NOMO-1 (cell line): ENCODE data around the gene MAPKAPK5.
"Not testable (repeated sequence)": the region's sequence is repeated elsewhere in the genome, so short reads cannot be mapped to it uniquely, and the experiment has no call there.

ENCODE experiments used
- DNase-seq, 2 experiments: peaks; one replicate each; lab custom pipeline; 2025; ENCODE audit not compliant: unreplicated experiment in 2 of 2; lab: John Stamatoyannopoulos, UW

Gene MAPKAPK5

GRCh38 chr12:111881716-111882115 lies 39.7 kb downstream of the MAPKAPK5 start:
- DNase-seq, result no peak

GRCh38 chr12:111886662-111887545 lies 44.9 kb downstream of the MAPKAPK5 start:
- DNase-seq, result peak in 1 of 2 experiments; percentile 17

- peak; percentile 17 for DNase-seq
Observed at GRCh38 chr12:111887926-111888745, 46.1 kb downstream of the MAPKAPK5 start.

GRCh38 chr12:111893287-111893686 lies 51.3 kb downstream of the MAPKAPK5 start:
- DNase-seq, result no peak

- DNase-seq, result no peak
Observed at GRCh38 chr12:111894556-111894955, 52.5 kb downstream of the MAPKAPK5 start.

GRCh38 chr12:111901182-111901581 lies 59.2 kb downstream of the MAPKAPK5 start:
- no peak for DNase-seq

- DNase-seq, result no peak
Observed at GRCh38 chr12:111904446-111904975, 62.5 kb downstream of the MAPKAPK5 start.

GRCh38 chr12:111905502-111905901 lies 63.5 kb downstream of the MAPKAPK5 start:
- DNase-seq, result no peak

GRCh38 chr12:111907740-111908139 lies 65.7 kb downstream of the MAPKAPK5 start:
- DNase-seq, result no peak

GRCh38 chr12:111925171-111925570 lies 83.1 kb downstream of the MAPKAPK5 start:
- DNase-seq, result no peak

- DNase-seq, result no peak
Observed at GRCh38 chr12:111926631-111927030, 84.6 kb downstream of the MAPKAPK5 start.

- DNase-seq, result no peak
Observed at GRCh38 chr12:111927346-111927745, 85.3 kb downstream of the MAPKAPK5 start.

GRCh38 chr12:111932241-111932640 lies 90.2 kb downstream of the MAPKAPK5 start:
- DNase-seq, result no peak

GRCh38 chr12:111936869-111937268 lies 94.8 kb downstream of the MAPKAPK5 start:
- DNase-seq, result no peak

GRCh38 chr12:111937429-111937828 lies 95.4 kb downstream of the MAPKAPK5 start:
- no peak for DNase-seq

GRCh38 chr12:111942557-111942956 lies 100.5 kb downstream of the MAPKAPK5 start:
- no peak for DNase-seq

- no peak for DNase-seq
Observed at GRCh38 chr12:111943929-111944328, 101.9 kb downstream of the MAPKAPK5 start.

GRCh38 chr12:111950961-111951676 lies 109.1 kb downstream of the MAPKAPK5 start:
- not testable (repeated sequence) for DNase-seq
